A549 (cell line): ENCODE measurements around the gene CHCHD6. TPM values are rescaled to one million over a fixed set of nuclear protein-coding genes. Genes with fewer than 3 reads are reported as not detected.

Experiments used
- ATAC-seq, 2 experiments: fragments of 200-7000 bp in 1 of 2; fragments of >200 bp in 1 of 2; cut with Nextera tagmentation in 1 of 2; cut with Tn5 transposase in 1 of 2; 3 replicates each; pipeline versions ENCODE4 v1.8.0 to v1.9.1; 2018 to 2020; ENCODE audit warnings: mild to moderate bottlenecking in 1 of 2, moderate library complexity in 1 of 2
- CTCF ChIA-PET: fragments of 300-600 bp; sonication (Branson Sonifier 250); formaldehyde crosslinking; extraction: SDS; loops from one replicate; lab custom pipeline; 2021; ENCODE audit warnings: antibody characterized with exemption, inconsistent platforms; lab: Yijun Ruan, JAX
- POLR2A ChIA-PET: fragments of 350-600 bp; formaldehyde crosslinking; extraction: SDS; loops from one replicate; lab custom pipeline; 2021; ENCODE audit warnings: antibody characterized with exemption, inconsistent platforms; lab: Yijun Ruan, JAX
- DNase-seq, 2 experiments: peaks; one replicate each; pipeline versions ENCODE4 v3.0.0 to v3.0.0-alpha.2; 2011 to 2016; ENCODE audit warnings: low read depth in 1 of 2, low spot score in 1 of 2
- FAIRE-seq: peaks from 2 replicates; lab custom pipeline; 2011; peaks lifted over from hg19 to GRCh38; lab: Jason Lieb, UNC
- H3K27ac ChIP-seq, 2 experiments: fragments of >200 bp; sonication (Bioruptor Twin); formaldehyde crosslinking; 3 replicates each; pipeline ENCODE4 v1.5.1; 2016 to 2017
- H3K4me1 ChIP-seq: fragments of >200 bp; sonication (Bioruptor Twin); formaldehyde crosslinking; 3 replicates; pipeline ENCODE4 v1.6.1; 2016
- H3K4me2 ChIP-seq: fragments of >200 bp; sonication (Bioruptor Twin); formaldehyde crosslinking; 3 replicates; pipeline ENCODE4 v1.6.1; 2016
- H3K4me3 ChIP-seq: fragments of >200 bp; sonication (Bioruptor Twin); formaldehyde crosslinking; 3 replicates; pipeline ENCODE4 v1.5.1; 2016
- H3K9me3 ChIP-seq: fragments of >200 bp; sonication (Bioruptor Twin); formaldehyde crosslinking; 3 replicates; pipeline ENCODE4 v1.6.1; 2016
- CBX2 ChIP-seq: fragments of 200-600 bp; sonication (generic); IDR thresholded peaks from 2 replicates; pipeline ENCODE4 v1.6.1; 2016; ENCODE audit warnings: low read depth, mild to moderate bottlenecking, borderline replicate concordance
- CBX8 ChIP-seq: fragments of 200-600 bp; sonication (generic); IDR thresholded peaks from 2 replicates; pipeline ENCODE4 v1.6.1; 2016
- CHD2 ChIP-seq: fragments of 150-350 bp; IDR thresholded peaks from 2 replicates; pipeline ENCODE4 v1.6.1; 2014; ENCODE audit warnings: low read length; ENCODE audit not compliant: partially characterized antibody
- EP300 ChIP-seq, 2 experiments: fragments of >200 bp; sonication (Bioruptor Twin); formaldehyde crosslinking; IDR thresholded peaks; 2 replicates in 1 of 2; 3 replicates in 1 of 2; pipeline ENCODE4 v1.6.1; 2016 to 2017
- ESRRA ChIP-seq: fragments of 150-350 bp; IDR thresholded peaks from 2 replicates; pipeline ENCODE4 v1.6.1; 2014; ENCODE audit warnings: mild to moderate bottlenecking, low read length, borderline replicate concordance
- HEYL ChIP-seq: fragments of 250-450 bp; sonication (Bioruptor Pico); IDR thresholded peaks from 2 replicates; pipeline ENCODE4 v1.8.0; 2021; ENCODE audit warnings: mild to moderate bottlenecking, moderate library complexity
- HOXB13 ChIP-seq: fragments of 250-450 bp; sonication (Bioruptor Pico); IDR thresholded peaks from 2 replicates; pipeline ENCODE4 v1.5.0; 2020; ENCODE audit warnings: low read depth, mild to moderate bottlenecking, moderate library complexity
- HOXB5 ChIP-seq: fragments of 250-450 bp; sonication (Bioruptor Pico); IDR thresholded peaks from 2 replicates; pipeline ENCODE4 v1.5.0; 2020; ENCODE audit warnings: mild to moderate bottlenecking, moderate library complexity
- KDM1A ChIP-seq: fragments of 200-600 bp; sonication (generic); IDR thresholded peaks from 2 replicates; pipeline ENCODE4 v1.6.1; 2016; ENCODE audit warnings: low read depth, mild to moderate bottlenecking
- NFE2L2 ChIP-seq: fragments of 150-350 bp; conservative IDR thresholded peaks from 2 replicates; pipeline ENCODE4 v1.6.1; 2014; ENCODE audit warnings: low read length
- NPAS2 ChIP-seq: fragments of 250-450 bp; sonication (Bioruptor Pico); IDR thresholded peaks from 2 replicates; pipeline ENCODE4 v1.8.0; 2022; ENCODE audit warnings: mild to moderate bottlenecking, moderate library complexity, borderline replicate concordance
- RARB ChIP-seq: fragments of 250-450 bp; sonication (Bioruptor Pico); IDR thresholded peaks from 2 replicates; pipeline ENCODE4 v1.8.0; 2021; ENCODE audit warnings: mild to moderate bottlenecking, moderate library complexity
- RCOR1 ChIP-seq: fragments of 150-350 bp; IDR thresholded peaks from 2 replicates; pipeline ENCODE4 v1.6.1; 2014; ENCODE audit warnings: antibody characterized with exemption, low read length, low read depth
- RNF2 ChIP-seq: fragments of 200-600 bp; sonication (generic); IDR thresholded peaks from 2 replicates; pipeline ENCODE4 v1.6.1; 2016; ENCODE audit warnings: low read depth, mild to moderate bottlenecking, antibody characterized with exemption, moderate library complexity, borderline replicate concordance
- TFCP2L1 ChIP-seq: fragments of 250-450 bp; sonication (Bioruptor Pico); IDR thresholded peaks from 2 replicates; pipeline ENCODE4 v1.5.0; 2021; ENCODE audit warnings: mild to moderate bottlenecking
- TP53 ChIP-seq: fragments of 250-450 bp; sonication (Bioruptor Pico); IDR thresholded peaks from 2 replicates; pipeline ENCODE4 v1.5.0; 2021; ENCODE audit warnings: mild to moderate bottlenecking, moderate library complexity
- ZFP36 ChIP-seq: fragments of 450-650 bp; IDR thresholded peaks from 2 replicates; pipeline ENCODE4 v1.6.1; 2014; ENCODE audit warnings: borderline replicate concordance; ENCODE audit not compliant: partially characterized antibody
- ZSCAN20 ChIP-seq: fragments of 250-450 bp; sonication (Bioruptor Pico); IDR thresholded peaks from 2 replicates; pipeline ENCODE4 v1.8.0; 2022; ENCODE audit warnings: mild to moderate bottlenecking, moderate library complexity
- WGBS: methylation state at CpG from one replicate; pipeline ENCODE4 v1.1.6; 2017; ENCODE audit errors: missing lambda C conversion rate; 5-methylcytosine and 5-hydroxymethylcytosine counted together
- polyA plus RNA-seq, 4 experiments: library from polyadenylated mRNA; depleted of rRNA in 3 of 4; stranded (reverse); fragments of >200 nt; fragmentation: RNase III in 1 of 4; extraction: RNeasy Plus Mini Kit Qiagen cat#74134 plus additional on column Dnase treatment in 1 of 4; gene quantifications; 2 replicates in 3 of 4; 3 replicates in 1 of 4; pipeline ENCODE4 v1.2.3, GENCODE V29; 2011 to 2017
- TF ChIP-seq, protein P1 (sequence below): fragments of 200-600 bp; sonication (generic); IDR thresholded peaks from 2 replicates; pipeline ENCODE4 v1.6.1; 2016; ENCODE audit warnings: antibody characterized with exemption, mild to moderate bottlenecking, moderate library complexity
- TF ChIP-seq, protein P2 (sequence below): IDR thresholded peaks from 2 replicates; pipeline ENCODE4 v1.6.1; 2012; ENCODE audit warnings: low read depth, borderline replicate concordance
- TF ChIP-seq, protein P3 (sequence below): fragments of 250-450 bp; sonication (Bioruptor Pico); IDR thresholded peaks from 2 replicates; pipeline ENCODE4 v1.5.0; 2021; ENCODE audit warnings: mild to moderate bottlenecking, moderate library complexity, borderline replicate concordance
- TF ChIP-seq, protein P4 (sequence below): fragments of 150-350 bp; IDR thresholded peaks from 2 replicates; pipeline ENCODE4 v1.6.1; 2014; ENCODE audit warnings: low read depth, mild to moderate bottlenecking, low read length
- TF ChIP-seq, protein P5 (sequence below): IDR thresholded peaks from 2 replicates; pipeline ENCODE4 v1.6.1; 2012

CHCHD6 gene
- polyA plus RNA-seq, 2 of the 4 experiments (the other 2 are of a cell fraction) = 15.0 to 18.1 TPM

DNA sequence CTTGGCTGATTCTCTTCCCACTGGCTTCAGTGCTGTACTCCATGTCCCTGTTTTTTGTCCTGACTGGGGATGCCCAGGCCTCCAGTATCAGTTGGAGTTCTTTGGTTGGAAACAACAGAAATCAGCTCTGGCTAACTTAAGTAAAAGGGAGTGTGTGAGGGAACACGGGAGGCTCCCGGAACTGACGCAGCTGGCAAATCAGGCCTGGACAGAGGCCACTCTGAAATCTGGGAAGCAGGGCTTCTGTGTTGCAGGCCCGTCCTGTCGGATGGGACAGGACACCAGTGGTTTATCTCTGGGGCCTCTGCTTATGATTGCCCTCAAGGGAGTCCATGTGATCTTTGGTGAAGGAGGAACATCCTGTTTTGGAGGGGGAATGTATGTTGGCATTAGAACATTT, 124.3 kb downstream of the CHCHD6 start:
- WGBS = 86% methylated on average over 5 of the region's 5 CpGs
- ChIA-PET POLR2A (no interaction called here), CTCF (interaction anchor here (1.4 kb wide), 1 partner anchor 76 kb away, joined by 4 read pairs; no protein-coding TSS in a partner anchor)
- Histone ChIP-seq H3K27ac (no peak overlapping the region), H3K9me3 (no peaks in the 10 kb centered on the region), H3K4me1 (no peaks in the 10 kb centered on the region), H3K4me3 (no peak overlapping the region), H3K4me2 (no peak overlapping the region)
- DNase-seq (no peak), ATAC-seq (no peak), FAIRE-seq (no peak)
- TF ChIP-seq, protein P1, sequence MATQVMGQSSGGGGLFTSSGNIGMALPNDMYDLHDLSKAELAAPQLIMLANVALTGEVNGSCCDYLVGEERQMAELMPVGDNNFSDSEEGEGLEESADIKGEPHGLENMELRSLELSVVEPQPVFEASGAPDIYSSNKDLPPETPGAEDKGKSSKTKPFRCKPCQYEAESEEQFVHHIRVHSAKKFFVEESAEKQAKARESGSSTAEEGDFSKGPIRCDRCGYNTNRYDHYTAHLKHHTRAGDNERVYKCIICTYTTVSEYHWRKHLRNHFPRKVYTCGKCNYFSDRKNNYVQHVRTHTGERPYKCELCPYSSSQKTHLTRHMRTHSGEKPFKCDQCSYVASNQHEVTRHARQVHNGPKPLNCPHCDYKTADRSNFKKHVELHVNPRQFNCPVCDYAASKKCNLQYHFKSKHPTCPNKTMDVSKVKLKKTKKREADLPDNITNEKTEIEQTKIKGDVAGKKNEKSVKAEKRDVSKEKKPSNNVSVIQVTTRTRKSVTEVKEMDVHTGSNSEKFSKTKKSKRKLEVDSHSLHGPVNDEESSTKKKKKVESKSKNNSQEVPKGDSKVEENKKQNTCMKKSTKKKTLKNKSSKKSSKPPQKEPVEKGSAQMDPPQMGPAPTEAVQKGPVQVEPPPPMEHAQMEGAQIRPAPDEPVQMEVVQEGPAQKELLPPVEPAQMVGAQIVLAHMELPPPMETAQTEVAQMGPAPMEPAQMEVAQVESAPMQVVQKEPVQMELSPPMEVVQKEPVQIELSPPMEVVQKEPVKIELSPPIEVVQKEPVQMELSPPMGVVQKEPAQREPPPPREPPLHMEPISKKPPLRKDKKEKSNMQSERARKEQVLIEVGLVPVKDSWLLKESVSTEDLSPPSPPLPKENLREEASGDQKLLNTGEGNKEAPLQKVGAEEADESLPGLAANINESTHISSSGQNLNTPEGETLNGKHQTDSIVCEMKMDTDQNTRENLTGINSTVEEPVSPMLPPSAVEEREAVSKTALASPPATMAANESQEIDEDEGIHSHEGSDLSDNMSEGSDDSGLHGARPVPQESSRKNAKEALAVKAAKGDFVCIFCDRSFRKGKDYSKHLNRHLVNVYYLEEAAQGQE = no peak
- TF ChIP-seq, protein P2, sequence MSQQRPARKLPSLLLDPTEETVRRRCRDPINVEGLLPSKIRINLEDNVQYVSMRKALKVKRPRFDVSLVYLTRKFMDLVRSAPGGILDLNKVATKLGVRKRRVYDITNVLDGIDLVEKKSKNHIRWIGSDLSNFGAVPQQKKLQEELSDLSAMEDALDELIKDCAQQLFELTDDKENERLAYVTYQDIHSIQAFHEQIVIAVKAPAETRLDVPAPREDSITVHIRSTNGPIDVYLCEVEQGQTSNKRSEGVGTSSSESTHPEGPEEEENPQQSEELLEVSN = no peak
- TF ChIP-seq ESRRA = no peak
- TF ChIP-seq, protein P3, sequence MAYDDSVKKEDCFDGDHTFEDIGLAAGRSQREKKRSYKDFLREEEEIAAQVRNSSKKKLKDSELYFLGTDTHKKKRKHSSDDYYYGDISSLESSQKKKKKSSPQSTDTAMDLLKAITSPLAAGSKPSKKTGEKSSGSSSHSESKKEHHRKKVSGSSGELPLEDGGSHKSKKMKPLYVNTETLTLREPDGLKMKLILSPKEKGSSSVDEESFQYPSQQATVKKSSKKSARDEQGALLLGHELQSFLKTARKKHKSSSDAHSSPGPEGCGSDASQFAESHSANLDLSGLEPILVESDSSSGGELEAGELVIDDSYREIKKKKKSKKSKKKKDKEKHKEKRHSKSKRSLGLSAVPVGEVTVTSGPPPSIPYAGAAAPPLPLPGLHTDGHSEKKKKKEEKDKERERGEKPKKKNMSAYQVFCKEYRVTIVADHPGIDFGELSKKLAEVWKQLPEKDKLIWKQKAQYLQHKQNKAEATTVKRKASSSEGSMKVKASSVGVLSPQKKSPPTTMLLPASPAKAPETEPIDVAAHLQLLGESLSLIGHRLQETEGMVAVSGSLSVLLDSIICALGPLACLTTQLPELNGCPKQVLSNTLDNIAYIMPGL (CRISPR knock-in tag) = no peak
- no peak for TF ChIP-seq RNF2
- no peak for TF ChIP-seq CHD2
- no peak for TF ChIP-seq NPAS2 (CRISPR knock-in tag)
- TF ChIP-seq TP53 (CRISPR knock-in tag) = no peak
- no peak for TF ChIP-seq HOXB13 (CRISPR knock-in tag)
- no peak for TF ChIP-seq TFCP2L1 (CRISPR knock-in tag)
- TF ChIP-seq CBX8 = no peak
- no peak for TF ChIP-seq RARB (CRISPR knock-in tag)
- TF ChIP-seq ZSCAN20 (CRISPR knock-in tag) = no peak
- TF ChIP-seq KDM1A = no peak
- TF ChIP-seq, protein P4, sequence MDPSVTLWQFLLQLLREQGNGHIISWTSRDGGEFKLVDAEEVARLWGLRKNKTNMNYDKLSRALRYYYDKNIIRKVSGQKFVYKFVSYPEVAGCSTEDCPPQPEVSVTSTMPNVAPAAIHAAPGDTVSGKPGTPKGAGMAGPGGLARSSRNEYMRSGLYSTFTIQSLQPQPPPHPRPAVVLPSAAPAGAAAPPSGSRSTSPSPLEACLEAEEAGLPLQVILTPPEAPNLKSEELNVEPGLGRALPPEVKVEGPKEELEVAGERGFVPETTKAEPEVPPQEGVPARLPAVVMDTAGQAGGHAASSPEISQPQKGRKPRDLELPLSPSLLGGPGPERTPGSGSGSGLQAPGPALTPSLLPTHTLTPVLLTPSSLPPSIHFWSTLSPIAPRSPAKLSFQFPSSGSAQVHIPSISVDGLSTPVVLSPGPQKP = no peak

DNA sequence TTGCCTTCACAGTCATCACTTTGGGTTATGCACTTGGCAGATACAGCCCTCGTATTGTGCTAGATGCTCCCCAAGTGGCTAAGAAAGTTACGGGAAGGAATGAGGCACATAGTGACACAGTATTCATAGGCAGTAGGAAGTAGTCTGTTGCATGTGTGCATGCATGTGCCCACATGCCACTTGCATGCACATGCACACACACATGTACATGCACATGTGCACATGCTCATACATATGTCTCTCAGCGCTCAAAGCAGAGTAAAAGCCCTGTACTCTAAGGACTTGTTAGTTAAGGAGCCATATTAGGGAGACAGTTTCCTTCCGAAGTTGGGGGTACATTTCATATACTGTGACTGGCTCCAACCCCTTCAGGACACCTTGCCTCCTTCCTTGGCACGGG, 128.9 kb downstream of the CHCHD6 start:
- TF ChIP-seq RARB (CRISPR knock-in tag) (no peak), KDM1A (no peak), CBX8 (no peak), NFE2L2 (no peak), HEYL (CRISPR knock-in tag) (no peak), CHD2 (no peak), CBX2 (no peak), ZFP36 (no peak), RCOR1 (no peak), EP300 (IDR thresholded peaks at IDR 0.05) (no peak), HOXB5 (CRISPR knock-in tag) (no peak), ZSCAN20 (CRISPR knock-in tag) (no peak)
- TF ChIP-seq, protein P5, sequence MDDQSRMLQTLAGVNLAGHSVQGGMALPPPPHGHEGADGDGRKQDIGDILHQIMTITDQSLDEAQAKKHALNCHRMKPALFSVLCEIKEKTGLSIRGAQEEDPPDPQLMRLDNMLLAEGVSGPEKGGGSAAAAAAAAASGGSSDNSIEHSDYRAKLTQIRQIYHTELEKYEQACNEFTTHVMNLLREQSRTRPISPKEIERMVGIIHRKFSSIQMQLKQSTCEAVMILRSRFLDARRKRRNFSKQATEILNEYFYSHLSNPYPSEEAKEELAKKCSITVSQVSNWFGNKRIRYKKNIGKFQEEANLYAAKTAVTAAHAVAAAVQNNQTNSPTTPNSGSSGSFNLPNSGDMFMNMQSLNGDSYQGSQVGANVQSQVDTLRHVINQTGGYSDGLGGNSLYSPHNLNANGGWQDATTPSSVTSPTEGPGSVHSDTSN = no peak
- POLR2A ChIA-PET = no interaction called here
- CTCF ChIA-PET = no interaction called here
- no peak for DNase-seq
- no peak for ATAC-seq
- Histone ChIP-seq H3K4me2 (no peak overlapping the region), H3K27ac (no peak overlapping the region), H3K9me3 (no peaks in the 10 kb centered on the region), H3K4me1 (peaks cover 18% of the 10 kb centered on the region), H3K4me3 (no peak overlapping the region)
- no peak for FAIRE-seq
- WGBS = 89% methylated on average over 5 of the region's 5 CpGs
